ENCODE measurements around the gene OGFOD1. TPM values are rescaled to one million over a fixed set of nuclear protein-coding genes. Genes with fewer than 3 reads are reported as not detected.
"Not testable (repeated sequence)": the region's sequence is repeated elsewhere in the genome, so short reads cannot be mapped to it uniquely, and the experiment has no call there.

OGFOD1 gene
- total RNA-seq, 2 experiments from 2014 or later = 92.8 to 98.3 TPM

DNA sequence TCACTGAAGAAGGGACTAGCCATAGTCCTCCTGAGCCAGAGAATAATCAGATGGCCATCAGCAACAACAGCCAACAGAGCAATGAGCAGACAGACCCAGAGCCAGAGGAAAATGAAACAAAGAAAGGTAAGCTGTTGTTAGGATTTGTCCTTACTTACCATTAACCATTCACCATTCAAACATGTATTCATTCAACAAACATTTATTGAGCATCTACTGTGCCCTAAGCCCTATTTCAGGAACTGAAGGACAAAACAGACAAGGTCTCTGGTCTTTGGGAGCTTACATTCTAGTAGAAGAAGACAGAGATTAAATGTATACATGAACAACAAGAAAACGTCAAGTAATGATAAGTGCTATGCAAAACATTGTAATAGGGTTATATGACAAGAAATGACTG is 19.3 kb downstream of the OGFOD1 start:
- CTCF ChIA-PET = no interaction called here
- POLR2A ChIA-PET = interaction anchor here (1.0 kb wide), 1 partner anchor 19 kb away, joined by 3 read pairs; the partner anchor contains the start of genes NUDT21 and OGFOD1

DNA sequence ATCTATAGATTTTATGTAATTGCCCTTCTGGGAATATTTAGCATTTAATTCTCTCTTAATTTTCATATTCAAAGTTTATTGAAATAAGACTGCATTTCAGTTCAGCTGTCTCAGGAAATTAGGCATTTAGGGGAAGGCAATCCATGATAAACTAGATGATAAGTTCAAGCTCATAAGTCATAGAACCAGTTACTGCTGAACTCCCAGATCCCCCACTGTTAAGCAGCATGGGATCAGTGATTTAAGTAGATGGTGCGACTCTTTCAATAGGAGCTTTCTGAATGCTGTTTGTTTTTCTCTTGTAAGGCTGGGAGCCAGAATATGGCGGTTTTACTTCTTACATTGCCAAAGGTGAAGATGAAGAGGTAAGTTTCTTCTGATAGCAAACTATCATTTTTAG is 23.8 kb downstream of the OGFOD1 start:
- POLR2A ChIA-PET = no interaction called here
- CTCF ChIA-PET = no interaction called here

DNA sequence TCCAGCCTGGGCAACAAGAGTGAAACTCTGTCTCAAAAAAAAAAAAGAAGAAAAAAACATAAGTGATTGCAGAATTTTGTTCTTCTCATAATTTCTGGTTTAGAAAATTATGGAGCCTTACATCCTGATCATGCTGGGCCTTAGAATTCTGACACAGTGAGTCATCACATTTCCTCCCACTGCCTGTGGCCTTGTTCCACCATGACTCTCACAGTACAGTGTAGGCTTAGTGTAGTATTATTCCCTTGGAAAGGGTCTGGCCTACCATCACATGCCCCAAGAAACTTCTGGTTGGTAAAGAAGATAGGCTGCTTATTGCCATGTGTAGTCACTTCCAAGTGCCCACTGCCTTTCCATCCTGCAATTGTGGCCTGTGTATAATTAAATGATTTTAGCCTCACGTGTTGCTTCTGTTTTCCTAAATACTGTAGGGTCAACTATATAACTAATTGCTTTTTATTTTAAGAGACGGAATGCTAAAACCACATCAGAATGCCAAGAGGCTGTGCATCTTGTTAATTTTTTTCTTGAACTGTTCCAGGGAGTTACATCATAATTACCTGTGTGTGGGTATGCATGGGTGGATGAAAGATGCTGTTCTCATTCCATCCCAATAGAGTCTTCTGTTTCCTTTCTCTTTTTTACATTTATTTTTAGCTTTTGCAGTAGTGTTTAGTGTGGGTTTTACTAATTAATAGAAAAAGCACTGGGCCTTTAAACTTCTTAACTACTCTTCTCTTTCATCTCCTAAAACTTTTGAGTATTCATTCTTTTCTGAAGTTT is 25.9 kb downstream of the OGFOD1 start:
- ChIA-PET CTCF (interaction anchor here (0.6 kb wide), 1 partner anchor 712 kb away, joined by 3 read pairs; no protein-coding TSS in a partner anchor), POLR2A (no interaction called here)

DNA sequence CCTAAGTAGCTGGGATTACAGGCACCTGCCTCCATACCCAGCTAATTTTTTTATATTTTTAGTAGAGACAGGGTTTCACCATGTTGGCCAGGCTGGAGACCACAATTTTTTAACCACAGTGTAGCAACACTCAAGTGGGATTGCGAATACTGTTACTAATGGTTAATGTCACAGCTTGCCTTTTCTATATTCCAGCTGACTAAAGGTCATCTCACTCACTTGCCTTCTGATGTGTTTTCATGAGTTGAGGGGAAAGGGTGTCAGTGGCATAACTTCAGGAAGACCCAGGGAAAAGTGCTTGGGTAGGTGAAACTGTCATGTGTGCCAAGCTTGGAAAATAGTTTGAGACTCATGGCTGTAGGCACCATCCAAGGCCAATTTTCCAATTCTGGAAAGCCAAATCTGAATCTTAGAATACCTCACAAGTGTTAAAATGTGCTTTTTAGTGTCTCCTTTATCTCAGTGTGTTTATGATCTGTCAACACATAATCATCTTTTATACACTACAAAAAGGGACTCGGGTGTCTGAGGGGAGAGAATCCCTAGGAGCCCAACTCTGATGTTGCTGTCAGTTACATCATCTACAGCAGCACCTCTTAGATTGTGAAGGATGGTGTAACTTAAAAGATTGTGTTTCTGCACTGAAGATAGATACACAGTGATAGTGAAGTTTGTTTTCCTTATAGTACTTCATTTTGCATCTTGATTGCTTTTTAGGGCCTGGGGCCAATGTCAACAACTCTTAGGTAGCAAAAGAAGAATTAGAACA is 27.1 kb downstream of the OGFOD1 start:
- CTCF ChIA-PET = no interaction called here
- POLR2A ChIA-PET = interaction anchor here (0.6 kb wide), 1 partner anchor 9 kb away, joined by 3 read pairs; no protein-coding TSS in a partner anchor

DNA sequence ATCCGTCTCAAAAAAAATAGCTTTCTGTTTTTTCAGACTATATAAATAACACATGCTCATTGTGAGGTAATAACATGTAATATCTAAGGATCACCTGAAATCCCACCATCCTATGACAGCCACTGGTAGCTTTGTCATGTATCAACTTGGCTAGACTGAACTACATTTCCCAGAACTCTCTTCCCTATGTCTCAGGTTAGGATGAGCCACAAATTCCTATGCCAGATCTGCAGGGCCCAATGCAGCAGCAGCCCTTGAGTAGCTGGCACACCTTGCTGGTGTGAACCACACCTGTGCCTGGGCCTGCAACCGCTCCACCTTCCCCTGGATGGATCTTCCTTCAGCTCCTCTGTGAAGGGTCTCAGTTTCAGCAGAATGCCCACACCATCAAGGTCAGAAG is 28.1 kb downstream of the OGFOD1 start:
- CTCF ChIA-PET = no interaction called here
- POLR2A ChIA-PET = no interaction called here

DNA sequence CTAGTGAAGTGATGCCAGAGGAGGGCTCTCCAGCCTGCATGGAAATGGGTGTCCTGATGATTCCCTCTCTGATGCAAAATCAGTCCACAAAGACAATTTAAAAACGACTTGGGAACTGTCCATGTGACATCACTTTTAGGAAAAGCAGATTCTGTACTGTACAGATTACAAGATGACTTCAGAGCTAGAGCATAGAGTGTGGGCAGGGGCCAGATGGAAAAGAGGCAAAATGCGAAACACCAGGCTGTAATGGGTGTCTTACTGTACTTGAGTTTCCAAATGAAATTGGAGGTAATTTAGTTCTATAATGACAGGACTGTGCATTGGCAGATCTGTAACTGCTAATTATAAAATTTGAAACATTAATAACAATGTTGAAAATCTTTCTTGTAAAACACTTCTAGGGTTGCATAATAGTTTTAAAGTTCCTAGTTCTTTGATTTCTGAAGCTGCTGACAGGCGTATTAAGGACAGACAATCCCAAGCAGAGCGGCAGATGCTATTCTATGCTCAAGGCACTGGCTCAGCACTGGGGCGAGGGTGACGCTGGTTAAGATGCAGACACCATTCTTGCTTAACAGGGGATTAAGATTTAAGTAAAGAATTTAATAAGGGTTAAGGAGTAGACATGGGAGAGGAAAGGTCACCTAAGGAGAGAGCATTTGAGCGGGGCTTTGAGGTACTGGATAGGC is 29.6 kb downstream of the OGFOD1 start:
- CTCF ChIA-PET = no interaction called here
- POLR2A ChIA-PET = no interaction called here

DNA sequence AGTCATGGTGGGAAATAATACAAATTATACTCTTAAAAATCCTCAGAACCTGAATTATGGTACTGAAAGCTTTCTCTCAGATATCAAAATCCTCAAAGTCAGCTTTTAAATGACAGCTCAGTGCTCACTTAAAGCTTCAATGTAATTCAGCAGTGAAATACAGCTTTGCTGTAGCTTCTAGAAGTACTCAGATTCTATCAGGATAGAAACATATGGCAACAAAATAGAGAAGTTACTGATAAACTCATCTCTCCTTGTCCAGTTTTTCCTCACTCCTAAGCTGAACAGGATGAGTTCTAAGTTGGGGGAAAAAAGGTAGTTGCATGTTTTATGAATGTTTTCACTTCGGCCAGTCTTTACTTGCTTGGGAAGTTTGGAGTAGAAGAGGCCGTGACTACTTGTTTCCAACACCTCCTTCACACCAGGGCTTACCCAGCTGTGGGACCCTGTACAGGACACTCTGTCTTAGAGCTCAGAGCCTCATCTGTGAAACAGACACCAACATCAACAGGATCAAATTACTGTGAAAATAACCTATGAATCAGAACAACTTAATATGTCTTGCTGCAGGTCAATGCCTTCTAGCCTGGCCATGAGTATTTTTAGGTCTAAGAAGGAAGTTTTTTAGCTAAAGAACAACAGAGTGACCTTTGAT is 30.2 kb downstream of the OGFOD1 start:
- ChIA-PET CTCF (no interaction called here), POLR2A (no interaction called here)

DNA sequence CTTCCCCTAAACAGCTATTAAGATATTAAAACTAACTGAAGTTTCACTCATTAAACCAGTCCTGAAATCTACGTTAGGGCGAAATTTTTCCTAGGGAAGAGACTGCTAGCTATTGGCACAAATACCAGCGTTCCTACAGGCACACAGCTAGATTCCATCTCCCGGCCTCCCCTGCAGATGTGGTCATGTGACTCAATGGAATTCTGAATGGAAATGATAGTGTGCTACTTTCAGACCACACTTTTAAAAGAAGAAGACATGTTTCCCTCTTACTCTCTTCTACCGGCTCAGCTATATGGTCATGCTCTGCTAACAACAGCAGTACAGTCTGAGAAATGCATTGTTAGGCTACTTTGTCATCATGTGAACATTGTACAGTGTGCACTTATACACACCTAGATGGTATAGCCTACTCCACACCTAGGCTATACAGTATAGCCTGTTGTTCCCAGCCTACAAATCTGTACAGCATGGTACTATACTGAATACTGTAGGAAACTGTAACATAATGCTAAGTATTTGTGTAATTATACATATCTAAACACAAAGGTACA is 31.4 kb downstream of the OGFOD1 start:
- POLR2A ChIA-PET = no interaction called here
- CTCF ChIA-PET = no interaction called here

DNA sequence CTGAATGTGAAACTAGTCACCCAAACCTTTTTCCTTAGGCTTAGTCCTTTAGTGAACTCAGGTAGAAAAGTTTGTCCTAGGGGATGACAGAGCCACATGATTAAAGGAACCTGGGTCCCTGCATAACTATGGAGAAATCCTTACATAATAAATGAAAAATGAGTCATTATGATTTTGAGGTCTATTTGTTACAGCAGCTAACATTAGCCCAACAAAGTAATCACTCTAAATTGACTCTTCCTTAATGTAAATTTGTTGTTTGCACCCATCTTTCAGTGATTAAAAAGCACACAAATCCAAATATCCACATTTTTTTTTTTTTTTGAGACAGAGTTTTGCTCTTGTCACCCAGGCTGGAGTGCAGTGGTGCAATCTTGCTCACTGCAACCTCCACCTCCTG is 32.0 kb downstream of the OGFOD1 start:
- CTCF ChIA-PET = no interaction called here
- POLR2A ChIA-PET = no interaction called here

DNA sequence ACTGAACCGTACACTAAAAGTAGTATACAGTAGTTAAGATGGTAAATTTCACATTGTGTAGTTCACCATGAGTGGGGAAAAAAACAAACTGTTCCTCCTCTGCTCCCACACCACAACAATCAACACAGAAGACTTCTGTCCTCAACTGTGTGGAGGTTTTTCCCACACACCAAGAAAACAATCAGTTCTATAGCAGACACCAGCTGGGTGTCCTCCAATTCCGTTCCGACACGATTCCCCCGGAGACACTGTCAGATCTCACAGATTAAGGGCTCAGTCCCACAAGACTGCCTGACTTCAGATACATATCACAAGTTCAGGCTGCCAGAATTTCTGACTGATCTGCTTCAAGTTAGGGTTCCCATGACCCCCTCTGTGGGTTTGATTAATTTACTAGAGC is 36.7 kb downstream of the OGFOD1 start:
- ChIA-PET POLR2A (no interaction called here), CTCF (no interaction called here)

DNA sequence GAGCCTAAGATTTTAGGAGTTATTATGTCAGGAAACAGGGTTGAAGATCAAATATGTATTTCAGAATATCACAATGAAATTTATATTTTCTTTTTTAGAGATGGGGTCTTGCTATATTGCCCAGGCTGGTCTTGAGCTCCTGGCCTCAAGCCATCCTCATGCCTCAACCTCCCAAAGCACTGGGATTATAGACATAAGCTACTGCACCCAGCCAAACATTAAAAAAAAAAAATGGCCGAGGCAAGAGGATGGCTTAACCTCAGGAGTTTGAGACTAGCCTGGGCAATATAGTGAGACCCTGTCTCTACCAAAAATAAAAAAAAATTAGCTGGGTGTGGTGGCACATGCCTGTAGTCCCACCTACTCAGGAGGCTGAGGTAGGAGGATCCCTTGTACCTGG is 37.5 kb downstream of the OGFOD1 start:
- CTCF ChIA-PET, POLR2A ChIA-PET: not testable (repeated sequence)

DNA sequence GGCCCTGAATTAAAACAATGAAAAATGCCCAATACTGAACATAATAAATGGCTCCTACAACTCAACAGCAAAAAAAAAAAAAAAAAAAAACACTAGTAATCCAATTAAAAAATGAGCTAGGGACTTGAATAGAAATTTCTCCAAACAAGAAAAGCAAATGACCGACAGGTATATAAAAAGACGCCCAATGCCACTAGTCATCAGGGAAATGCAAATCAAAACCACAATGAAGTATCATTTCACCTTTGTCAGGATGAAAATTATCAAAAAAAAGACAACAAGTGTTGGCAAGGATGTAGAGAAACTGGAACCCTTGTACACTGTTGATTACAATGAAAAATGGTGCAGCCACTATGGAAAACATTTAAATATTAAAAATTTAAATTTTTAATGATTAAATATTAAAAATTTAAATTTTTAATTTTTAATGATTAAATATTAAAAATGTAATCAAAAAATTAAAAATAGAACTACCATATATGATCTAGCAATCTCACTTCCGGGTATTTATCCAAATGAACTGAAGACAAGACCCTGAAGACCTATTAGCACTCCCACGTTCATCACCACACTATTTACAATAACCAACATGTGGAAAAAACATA is 40.4 kb downstream of the OGFOD1 start:
- ChIA-PET CTCF (no interaction called here), POLR2A (no interaction called here)

DNA sequence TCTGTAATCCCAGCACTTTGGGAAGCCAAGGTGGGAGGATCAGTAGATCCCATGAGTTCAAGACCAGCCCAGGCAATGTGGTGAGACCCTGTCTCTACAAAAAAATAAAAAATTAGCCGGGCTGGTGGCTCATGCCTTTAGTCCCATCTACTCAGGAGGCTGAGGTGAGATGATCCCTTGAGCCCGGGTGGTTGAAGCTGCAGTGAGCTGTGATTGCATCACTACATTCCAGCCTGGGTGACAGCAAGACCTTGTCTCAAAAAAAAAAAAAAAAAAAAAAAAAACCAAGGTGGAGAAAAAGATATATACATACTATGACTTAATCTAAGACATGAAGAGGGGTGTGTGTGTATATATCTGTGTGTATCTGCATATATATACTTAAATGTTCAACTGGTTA is 41.8 kb downstream of the OGFOD1 start:
- CTCF ChIA-PET = no interaction called here
- POLR2A ChIA-PET = no interaction called here

DNA sequence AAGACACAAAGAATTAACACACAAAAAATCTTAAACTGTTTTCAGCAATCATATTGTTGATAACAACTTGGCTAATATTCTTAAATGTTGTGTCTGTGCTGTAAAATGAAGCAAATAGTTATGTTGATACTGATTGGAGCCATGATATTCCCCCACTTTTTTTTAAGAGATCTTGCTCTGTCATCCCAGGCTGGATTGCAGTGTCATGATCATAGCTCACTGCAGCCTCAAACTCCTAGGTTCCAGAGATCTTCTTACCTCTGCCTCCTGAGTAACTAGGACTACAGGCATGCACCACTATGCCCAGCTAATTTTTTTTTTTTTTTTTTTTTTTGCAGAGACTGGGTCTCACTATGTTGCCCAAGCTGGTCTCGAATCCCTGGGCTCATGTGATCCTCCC is 42.5 kb downstream of the OGFOD1 start:
- CTCF ChIA-PET = no interaction called here
- POLR2A ChIA-PET = no interaction called here

DNA sequence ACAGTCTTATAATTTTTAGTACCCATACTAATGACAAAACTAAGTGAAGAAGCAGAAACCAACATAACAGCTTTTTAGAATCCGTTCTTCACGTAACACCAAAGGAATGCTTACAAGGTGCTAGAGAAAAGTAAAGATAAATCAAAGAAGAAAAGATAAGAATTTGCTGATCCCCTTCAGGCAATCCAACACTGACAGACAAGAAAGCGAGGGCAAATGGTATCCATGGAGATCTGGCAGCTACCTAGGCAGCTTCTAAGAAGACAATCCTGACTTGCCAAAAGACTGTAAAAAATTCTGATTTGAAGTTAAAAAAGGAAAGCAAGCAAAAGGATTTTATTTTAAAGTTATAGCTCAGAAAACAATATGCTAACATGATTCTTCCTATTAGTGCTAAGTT is 53.8 kb downstream of the OGFOD1 start:
- ChIA-PET POLR2A (no interaction called here), CTCF (no interaction called here)

DNA sequence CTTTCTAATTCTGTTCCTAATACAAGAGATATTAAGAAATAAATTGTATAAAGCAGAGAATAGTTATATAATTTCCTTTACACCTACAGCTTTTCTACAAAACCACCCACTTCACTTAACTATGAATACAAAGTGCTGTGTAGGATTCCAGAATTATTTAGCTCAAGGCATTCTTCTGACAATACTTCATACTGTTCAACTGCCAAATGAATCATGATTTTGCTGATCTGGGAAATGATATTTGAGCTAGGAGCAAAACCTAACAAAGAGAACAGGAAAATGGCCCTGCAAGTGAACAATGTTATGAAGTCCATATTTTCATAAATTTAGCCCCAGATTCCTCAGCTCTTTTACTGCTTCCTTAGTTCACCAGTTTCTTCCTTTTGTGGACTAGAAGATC is 55.6 kb downstream of the OGFOD1 start:
- CTCF ChIA-PET = no interaction called here
- POLR2A ChIA-PET = no interaction called here

DNA sequence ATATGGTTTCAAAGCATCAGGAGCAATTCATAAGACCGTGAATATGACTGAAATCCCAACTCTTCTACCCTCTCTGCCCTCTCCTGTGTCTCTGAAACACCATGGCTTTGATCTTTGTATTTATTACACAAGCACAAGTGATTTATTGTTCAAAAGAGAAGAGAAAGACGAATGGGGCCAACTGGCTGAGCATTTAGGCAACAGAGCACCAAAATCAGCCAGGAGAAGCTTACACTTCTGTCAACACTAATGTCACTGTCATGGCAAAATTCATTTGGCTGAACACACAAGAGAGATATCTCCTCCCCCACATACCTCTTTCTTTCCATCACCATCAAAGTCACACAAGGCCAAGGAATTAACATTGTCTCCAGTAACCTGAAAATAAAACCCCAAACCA is 59.2 kb downstream of the OGFOD1 start:
- CTCF ChIA-PET = no interaction called here
- POLR2A ChIA-PET = no interaction called here

DNA sequence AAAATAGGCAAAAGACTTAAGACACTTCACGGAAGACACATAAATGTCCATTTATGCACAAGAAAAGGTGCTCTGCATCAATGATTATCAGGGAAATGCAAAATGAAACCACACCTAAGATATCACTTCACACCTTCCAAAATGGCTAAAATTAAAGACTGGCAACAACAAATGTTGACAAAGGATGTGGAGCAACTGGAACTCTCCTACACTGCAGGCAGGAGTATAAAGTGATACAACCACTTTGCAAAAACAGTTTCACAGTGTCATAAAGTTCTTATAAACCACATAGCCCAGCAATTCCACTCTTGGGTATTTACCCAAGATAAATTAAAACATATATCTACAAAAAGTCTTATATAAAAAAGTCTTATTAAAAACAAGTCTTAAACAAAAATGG is 60.7 kb downstream of the OGFOD1 start:
- ChIA-PET CTCF (no interaction called here), POLR2A (no interaction called here)

DNA sequence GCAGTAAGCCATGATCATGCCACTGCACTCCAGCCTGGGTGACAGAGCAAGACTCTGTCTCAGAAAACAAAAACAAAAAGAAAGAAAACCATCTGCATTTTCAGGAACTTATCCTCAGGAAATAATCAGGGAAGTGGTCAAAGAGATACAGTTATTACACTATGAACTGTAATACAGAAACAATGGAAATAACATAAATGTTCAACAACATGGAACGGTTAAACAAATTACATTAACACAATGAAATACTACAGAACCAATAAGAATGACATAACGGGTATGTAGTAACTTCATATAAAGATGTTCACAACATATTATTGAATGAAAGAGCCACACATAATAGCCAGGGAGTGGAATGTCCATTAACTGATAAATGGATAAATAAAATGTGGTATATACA is 61.7 kb downstream of the OGFOD1 start:
- ChIA-PET CTCF (interaction anchor here (2.0 kb wide), 1 partner anchor 189 kb away, joined by 8 read pairs; no protein-coding TSS in a partner anchor), POLR2A (no interaction called here)

DNA sequence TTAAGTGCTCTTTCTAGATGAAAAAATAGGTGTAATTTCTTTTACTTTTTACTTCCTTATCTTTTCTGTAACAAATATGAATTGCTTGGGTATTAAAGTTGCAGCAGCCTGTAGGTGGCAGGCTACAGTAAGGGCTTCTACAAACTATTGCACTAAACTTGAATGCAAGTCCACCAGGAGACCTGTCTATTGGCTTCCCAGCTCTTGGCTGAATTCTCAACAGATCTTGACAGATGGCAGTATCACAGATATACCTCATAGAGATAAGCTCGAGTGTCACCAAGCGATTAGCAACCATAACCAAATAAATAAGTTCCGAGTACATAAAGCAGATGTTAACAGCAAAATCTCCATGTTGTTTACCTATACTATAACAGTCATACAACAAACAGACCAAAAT is 62.6 kb downstream of the OGFOD1 start:
- ChIA-PET CTCF (interaction anchor here (2.0 kb wide), 1 partner anchor 188 kb away, joined by 8 read pairs; no protein-coding TSS in a partner anchor), POLR2A (no interaction called here)
